Caco-2 (cell line): ENCODE results near the gene MRPS21. TPM values are rescaled to one million over a fixed set of nuclear protein-coding genes. Genes with fewer than 3 reads are reported as not detected.

Experiments
- BruUV-seq: library from RNA; stranded (reverse); fragments of 400-500 nt; replicated peaks from 2 replicates; lab custom pipeline; 2021; lab: Mats Ljungman, UMichigan
- CTCF ChIA-PET: fragments of 300-600 bp; sonication (Branson Sonifier 250); formaldehyde crosslinking; loops from one replicate; lab custom pipeline; 2022; ENCODE audit warnings: antibody characterized with exemption; lab: Charles Lee
- POLR2A ChIA-PET: fragments of 300-600 bp; sonication (Branson Sonifier 250); formaldehyde crosslinking; loops from one replicate; lab custom pipeline; 2022; ENCODE audit warnings: antibody characterized with exemption; lab: Charles Lee
- DNase-seq, 2 experiments: peaks; one replicate each; pipeline versions ENCODE4 v3.0.0 to v3.0.0-alpha.2; 2020 to 2022
- H3K27me3 ChIP-seq: replicated peaks from 2 replicates; pipeline ENCODE4 v1.6.0; 2011; ENCODE audit warnings: low read length; ENCODE audit not compliant: control insufficient read depth, insufficient read depth
- H3K36me3 ChIP-seq: 2 replicates; pipeline ENCODE4 v1.5.1; 2011; ENCODE audit warnings: low read length; ENCODE audit not compliant: control insufficient read depth, insufficient read depth
- H3K4me1 ChIP-seq: fragments of 250-450 bp; sonication (Bioruptor Pico); 2 replicates; pipeline ENCODE4 v1.5.1; 2020; ENCODE audit warnings: mild to moderate bottlenecking
- H3K4me3 ChIP-seq: 2 replicates; pipeline ENCODE4 v1.5.1; 2011; ENCODE audit warnings: low read depth, mild to moderate bottlenecking, control low read depth, low read length
- H3K9me3 ChIP-seq: fragments of 250-450 bp; sonication (Bioruptor Pico); 2 replicates; pipeline ENCODE4 v1.5.1; 2020; ENCODE audit warnings: mild to moderate bottlenecking, moderate library complexity
- H3K27ac Mint-ChIP-seq: one replicate; pipeline ENCODE4 v1.8.0; 2022; ENCODE audit warnings: mixed read lengths; ENCODE audit not compliant: unreplicated experiment
- H3K27me3 Mint-ChIP-seq: one replicate; pipeline ENCODE4 v1.8.0; 2022; ENCODE audit warnings: mixed read lengths; ENCODE audit not compliant: insufficient read depth, unreplicated experiment
- H3K36me3 Mint-ChIP-seq: one replicate; pipeline ENCODE4 v1.8.0; 2022; ENCODE audit warnings: mild to moderate bottlenecking, mixed read lengths; ENCODE audit not compliant: insufficient read depth, unreplicated experiment
- H3K4me1 Mint-ChIP-seq: one replicate; pipeline ENCODE4 v1.8.0; 2022; ENCODE audit warnings: low read depth, mixed read lengths; ENCODE audit not compliant: unreplicated experiment
- H3K4me3 Mint-ChIP-seq: one replicate; pipeline ENCODE4 v1.8.0; 2022; ENCODE audit warnings: mild to moderate bottlenecking, moderate library complexity, mixed read lengths; ENCODE audit not compliant: unreplicated experiment
- H3K9me3 Mint-ChIP-seq: one replicate; pipeline ENCODE4 v1.8.0; 2022; ENCODE audit warnings: mixed read lengths; ENCODE audit not compliant: unreplicated experiment
- CTCF ChIP-seq, 2 experiments: fragments of 200-600 bp in 1 of 2; IDR thresholded peaks; 1 replicate in 1 of 2; 2 replicates in 1 of 2; pipeline versions ENCODE4 v1.5.1 to v1.8.0; 2011 to 2022; ENCODE audit warnings: antibody characterized with exemption in 1 of 2, control low read depth in 1 of 2, inconsistent platforms in 1 of 2, low read depth in 1 of 2, low read length in 1 of 2, mild to moderate bottlenecking in 1 of 2, moderate library complexity in 1 of 2; ENCODE audit not compliant: insufficient read depth in 1 of 2, severe bottlenecking in 1 of 2, unreplicated experiment in 1 of 2
- intact Hi-C: fragments of 100-400 bp; cut with micrococcal nuclease; formaldehyde crosslinking; loops from one replicate; pipeline ENCODE4 v1.10.0; 2022; ENCODE audit not compliant: unreplicated experiment
- total RNA-seq: library from RNA; stranded (reverse); gene quantifications from 2 replicates; pipeline ENCODE4 v1.2.3, GENCODE V29; 2022

MRPS21 gene
- total RNA-seq, 1 experiment from 2014 or later, result 16.7 TPM

- no peak overlapping the region for H3K4me3 ChIP-seq
- no peak overlapping the region for H3K4me3 Mint-ChIP-seq
- CTCF ChIA-PET, result interaction anchor here (1.3 to 1.9 kb wide), 2 partner anchors 8 to 17 kb away, joined by 3 to 5 read pairs; no protein-coding TSS in a partner anchor
Measured at GRCh38 chr1:150273311-150273710, 20.4 kb upstream of the MRPS21 start.

DNA sequence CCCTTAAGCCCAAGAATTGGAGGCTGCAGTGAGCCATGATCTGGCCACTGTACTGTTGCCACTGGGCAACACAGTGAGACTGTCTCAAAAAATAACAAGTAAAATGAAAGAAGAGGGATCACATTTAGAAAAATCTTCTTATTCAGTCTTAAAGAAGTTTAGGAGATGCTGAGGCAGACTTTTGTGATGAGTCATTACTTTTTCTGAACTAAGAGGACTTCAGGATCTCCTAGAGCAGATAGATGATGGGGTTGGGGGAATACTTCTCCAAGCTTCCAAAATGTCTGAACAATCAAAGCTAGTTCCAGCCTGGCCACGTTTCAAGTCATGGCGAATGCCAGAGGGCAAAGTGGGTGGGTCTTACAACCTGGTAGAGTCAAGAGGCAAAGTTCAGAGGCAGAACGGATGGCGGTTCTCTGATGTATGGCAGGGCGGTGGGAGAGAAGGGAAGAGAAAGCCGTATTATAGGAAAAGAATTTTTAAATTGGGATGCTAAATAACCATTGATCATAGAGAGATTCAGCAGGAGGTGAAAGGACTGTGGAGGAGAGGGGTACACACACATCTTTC lies 13.4 kb upstream of the MRPS21 start:
- intact Hi-C loops, result no loop called here
- peaks cover 4% of the 10 kb centered on the region; the same call in 1 of the 2 replicates for H3K4me1 ChIP-seq
- TF ChIP-seq CTCF (IDR thresholded peaks at IDR 0.05; ENCODE audit: insufficient read depth in 1 of 2, low read depth in 1 of 2, low read length in 1 of 2, severe bottlenecking in 1 of 2, unreplicated experiment in 1 of 2), result no peak
- ChIA-PET CTCF (no interaction called here), POLR2A (no interaction called here)
- H3K27me3 ChIP-seq, result no peaks in the 10 kb centered on the region
- H3K36me3 Mint-ChIP-seq, result peaks cover 7% of the 10 kb centered on the region
- H3K4me3 ChIP-seq, result no peak overlapping the region
- no TSS peak for BruUV-seq
- H3K36me3 ChIP-seq, result no peaks in the 10 kb centered on the region
- H3K27me3 Mint-ChIP-seq, result peaks cover 5% of the 10 kb centered on the region
- H3K9me3 ChIP-seq, result no peaks in the 10 kb centered on the region
- no peaks in the 10 kb centered on the region for H3K9me3 Mint-ChIP-seq
- H3K4me1 Mint-ChIP-seq, result peaks cover 16% of the 10 kb centered on the region
- no peak for DNase-seq
- no peak overlapping the region for H3K27ac Mint-ChIP-seq
- H3K4me3 Mint-ChIP-seq, result peak overlapping the region; percentile 84

More at GRCh38 chr1:150273311-150273710, 20.4 kb upstream of the MRPS21 start:
- H3K27me3 ChIP-seq, result no peaks in the 10 kb centered on the region
- Mint-ChIP-seq H3K27me3 (peaks cover under 1% of the 10 kb centered on the region), H3K36me3 (peaks cover 5% of the 10 kb centered on the region), H3K27ac (no peak overlapping the region), H3K4me1 (peaks cover 7% of the 10 kb centered on the region), H3K9me3 (no peaks in the 10 kb centered on the region)
- no peak for TF ChIP-seq CTCF (IDR thresholded peaks at IDR 0.05; ENCODE audit: insufficient read depth in 1 of 2, low read depth in 1 of 2, low read length in 1 of 2, severe bottlenecking in 1 of 2, unreplicated experiment in 1 of 2)
- POLR2A ChIA-PET, result no interaction called here
- DNase-seq, result no peak
- intact Hi-C loops, result no loop called here
- H3K9me3 ChIP-seq, result no peaks in the 10 kb centered on the region
- no peaks in the 10 kb centered on the region for H3K36me3 ChIP-seq
- BruUV-seq, result no TSS peak
- no peaks in the 10 kb centered on the region for H3K4me1 ChIP-seq

DNA sequence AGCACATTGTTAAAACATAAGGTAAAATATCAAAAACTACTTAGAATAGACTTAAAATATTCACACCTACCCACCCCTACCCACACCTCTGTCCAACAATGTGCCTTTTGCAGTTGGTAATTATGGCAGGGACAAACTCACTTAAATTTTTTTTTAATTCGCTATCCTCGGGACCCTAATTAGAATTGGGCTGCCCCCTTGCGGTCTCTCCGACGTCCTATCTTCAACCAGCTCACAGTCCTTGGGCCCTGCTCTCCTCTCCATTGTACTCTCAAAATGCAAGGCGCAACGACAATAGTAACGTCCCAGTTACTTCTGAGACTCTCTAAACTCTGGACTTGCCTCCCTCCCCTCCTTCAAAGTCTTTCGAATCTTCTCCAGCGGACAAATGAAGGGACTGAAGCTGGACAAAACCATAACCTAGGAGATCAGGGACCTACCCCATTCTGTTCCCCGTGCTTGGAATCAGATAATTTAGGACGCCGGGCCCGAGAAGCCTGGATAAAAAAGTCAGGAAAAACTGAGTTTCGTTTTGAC lies 12.4 kb upstream of the MRPS21 start:
- no TSS peak for BruUV-seq
- H3K27ac Mint-ChIP-seq, result peak overlapping the region; percentile 67
- H3K4me1 ChIP-seq, result peaks cover 4% of the 10 kb centered on the region; the same call in 1 of the 2 replicates
- ChIA-PET POLR2A (no interaction called here), CTCF (interaction anchor here (0.5 to 2.8 kb wide), 5 partner anchors 8 to 94 kb away, joined by 3 to 29 read pairs (median 5); partner anchors contain the start of genes C1orf54 and CA14)
- H3K9me3 Mint-ChIP-seq, result no peaks in the 10 kb centered on the region
- H3K27me3 ChIP-seq, result no peaks in the 10 kb centered on the region
- DNase-seq, result peak; percentile 59 to 61
- intact Hi-C loops, result loop anchor here (1.0 kb wide), 1 partner anchor 25 kb away; no protein-coding TSS in a partner anchor
- H3K4me3 ChIP-seq, result peak overlapping the region; percentile 59
- H3K4me1 Mint-ChIP-seq, result peaks cover 16% of the 10 kb centered on the region
- TF ChIP-seq CTCF (IDR thresholded peaks at IDR 0.05; ENCODE audit: insufficient read depth in 1 of 2, low read depth in 1 of 2, low read length in 1 of 2, severe bottlenecking in 1 of 2, unreplicated experiment in 1 of 2), result peak; percentile 47 to 75
- H3K4me3 Mint-ChIP-seq, result peak overlapping the region; percentile 84
- peaks cover 7% of the 10 kb centered on the region for H3K36me3 Mint-ChIP-seq
- H3K9me3 ChIP-seq, result no peaks in the 10 kb centered on the region
- peaks cover 5% of the 10 kb centered on the region for H3K27me3 Mint-ChIP-seq
- no peaks in the 10 kb centered on the region for H3K36me3 ChIP-seq
